OCI-LY7 (cell line): Measurements from ENCODE around the gene DBNDD1. TPM values are rescaled to one million over a fixed set of nuclear protein-coding genes. Genes with fewer than 3 reads are reported as not detected.
"Not testable (repeated sequence)": the region's sequence is repeated elsewhere in the genome, so short reads cannot be mapped to it uniquely, and the experiment has no call there.

Experiments
- BruUV-seq: library from RNA; stranded (reverse); fragments of 400-500 nt; replicated peaks from 2 replicates; lab custom pipeline; 2021; lab: Mats Ljungman, UMichigan
- CTCF ChIA-PET: fragments of 300-600 bp; sonication (Branson Sonifier 250); formaldehyde crosslinking; loops from one replicate; lab custom pipeline; 2022; ENCODE audit warnings: antibody characterized with exemption; ENCODE audit not compliant: unreplicated experiment; lab: Charles Lee
- POLR2A ChIA-PET: fragments of 300-600 bp; sonication (Branson Sonifier 250); formaldehyde crosslinking; loops from one replicate; lab custom pipeline; 2022; ENCODE audit warnings: antibody characterized with exemption; lab: Charles Lee
- DNase-seq: peaks from one replicate; pipeline ENCODE4 v3.0.0-alpha.2; 2015; ENCODE audit warnings: low spot score
- H2AFZ ChIP-seq: fragments of 200-600 bp; sonication (generic), shearing (Covaris generic); 2 replicates; pipeline ENCODE4 v1.6.1; 2014; ENCODE audit warnings: mild to moderate bottlenecking, antibody characterized with exemption, low read length, moderate library complexity
- H3K27ac ChIP-seq: fragments of 200-600 bp; sonication (generic); 2 replicates; pipeline ENCODE4 v1.5.1; 2014; ENCODE audit warnings: mixed run types, low read depth, mild to moderate bottlenecking, moderate library complexity, low read length, inconsistent platforms; ENCODE audit not compliant: poor library complexity, severe bottlenecking
- H3K36me3 ChIP-seq: fragments of 200-600 bp; sonication (generic); 2 replicates; pipeline ENCODE4 v1.6.1; 2014; ENCODE audit warnings: mild to moderate bottlenecking, antibody characterized with exemption, low read length, moderate library complexity, mixed read lengths; ENCODE audit not compliant: insufficient read depth
- H3K4me1 ChIP-seq: fragments of 200-600 bp; sonication (generic); 2 replicates; pipeline ENCODE4 v1.5.1; 2014; ENCODE audit warnings: mild to moderate bottlenecking, low read length; ENCODE audit not compliant: insufficient read depth, poor library complexity, severe bottlenecking
- H3K4me2 ChIP-seq: fragments of 200-600 bp; sonication (generic); 2 replicates; pipeline ENCODE4 v1.6.1; 2014; ENCODE audit warnings: mild to moderate bottlenecking, low read length
- H3K4me3 ChIP-seq: fragments of 200-600 bp; sonication (generic); 2 replicates; pipeline ENCODE4 v1.5.1; 2014; ENCODE audit warnings: mild to moderate bottlenecking, low read depth, low read length; ENCODE audit not compliant: poor library complexity, severe bottlenecking
- H3K79me2 ChIP-seq: fragments of 200-600 bp; sonication (generic); 2 replicates; pipeline ENCODE4 v1.6.1; 2016; ENCODE audit warnings: low read depth, mild to moderate bottlenecking, low read length, moderate library complexity, mixed read lengths; ENCODE audit not compliant: insufficient read depth
- H3K9me2 ChIP-seq: fragments of 200-600 bp; sonication (generic); 2 replicates; pipeline ENCODE4 v1.6.1; 2016; ENCODE audit warnings: mild to moderate bottlenecking, low read length, mixed read lengths; ENCODE audit not compliant: insufficient read depth
- H3K9me3 ChIP-seq: fragments of 200-600 bp; sonication (generic); 2 replicates; pipeline ENCODE4 v1.6.1; 2014; ENCODE audit warnings: mild to moderate bottlenecking, mixed run types, low read length, mixed read lengths
- H4K20me1 ChIP-seq: fragments of 200-600 bp; sonication (generic); 2 replicates; pipeline ENCODE4 v1.6.1; 2014; ENCODE audit warnings: mild to moderate bottlenecking, antibody characterized with exemption, low read length, moderate library complexity, mixed read lengths; ENCODE audit not compliant: insufficient read depth
- EZH2phosphoT487 ChIP-seq: fragments of 200-600 bp; sonication (generic); IDR thresholded peaks from 2 replicates; pipeline ENCODE4 v1.6.1; 2018; ENCODE audit warnings: low read depth, borderline replicate concordance, mild to moderate bottlenecking, mixed run types, antibody characterized with exemption, low read length, moderate library complexity, mixed read lengths
- intact Hi-C: fragments of 100-400 bp; cut with micrococcal nuclease; formaldehyde crosslinking; loops from one replicate; pipeline ENCODE4 v1.10.0; 2022; ENCODE audit not compliant: unreplicated experiment
- total RNA-seq, 2 experiments: library from RNA; depleted of rRNA in 1 of 2; stranded (reverse); fragments of >200 nt in 1 of 2; shearing (Covaris generic) in 1 of 2; gene quantifications; 2 replicates each; pipeline ENCODE4 v1.2.3, GENCODE V29; 2014 to 2022
- TF ChIP-seq, protein P1 (sequence below): fragments of 200-600 bp; sonication (generic); conservative IDR thresholded peaks from 2 replicates; pipeline ENCODE4 v1.5.1; 2014; ENCODE audit warnings: mild to moderate bottlenecking, antibody characterized with exemption, low read length, moderate library complexity, mixed read lengths

DBNDD1 gene
- total RNA-seq, 2 experiments from 2014 or later = 0.57 to 0.98 TPM

- Histone ChIP-seq H3K36me3 (peaks cover 30% of the 10 kb centered on the region), H3K9me2 (no peaks in the 10 kb centered on the region), H3K79me2 (no peaks in the 10 kb centered on the region), H3K4me1 (peaks cover 11% of the 10 kb centered on the region), H3K4me3 (no peak overlapping the region), H4K20me1 (no peaks in the 10 kb centered on the region), H3K9me3 (peaks cover 15% of the 10 kb centered on the region), H3K27ac (no peak overlapping the region), H2AFZ (no peak overlapping the region), H3K4me2 (no peak overlapping the region)
- BruUV-seq = no TSS peak
- ChIA-PET CTCF (no interaction called here), POLR2A (no interaction called here)
- intact Hi-C loops = no loop called here
- no peak for DNase-seq
- TF ChIP-seq, protein P1, sequence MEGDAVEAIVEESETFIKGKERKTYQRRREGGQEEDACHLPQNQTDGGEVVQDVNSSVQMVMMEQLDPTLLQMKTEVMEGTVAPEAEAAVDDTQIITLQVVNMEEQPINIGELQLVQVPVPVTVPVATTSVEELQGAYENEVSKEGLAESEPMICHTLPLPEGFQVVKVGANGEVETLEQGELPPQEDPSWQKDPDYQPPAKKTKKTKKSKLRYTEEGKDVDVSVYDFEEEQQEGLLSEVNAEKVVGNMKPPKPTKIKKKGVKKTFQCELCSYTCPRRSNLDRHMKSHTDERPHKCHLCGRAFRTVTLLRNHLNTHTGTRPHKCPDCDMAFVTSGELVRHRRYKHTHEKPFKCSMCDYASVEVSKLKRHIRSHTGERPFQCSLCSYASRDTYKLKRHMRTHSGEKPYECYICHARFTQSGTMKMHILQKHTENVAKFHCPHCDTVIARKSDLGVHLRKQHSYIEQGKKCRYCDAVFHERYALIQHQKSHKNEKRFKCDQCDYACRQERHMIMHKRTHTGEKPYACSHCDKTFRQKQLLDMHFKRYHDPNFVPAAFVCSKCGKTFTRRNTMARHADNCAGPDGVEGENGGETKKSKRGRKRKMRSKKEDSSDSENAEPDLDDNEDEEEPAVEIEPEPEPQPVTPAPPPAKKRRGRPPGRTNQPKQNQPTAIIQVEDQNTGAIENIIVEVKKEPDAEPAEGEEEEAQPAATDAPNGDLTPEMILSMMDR = peak; percentile 40; the same call in 1 of the 2 replicates
- no peak for TF ChIP-seq EZH2phosphoT487
Measured at GRCh38 chr16:89999831-90000574, 19.3 kb downstream of the DBNDD1 start.

- Histone ChIP-seq H4K20me1 (no peaks in the 10 kb centered on the region), H3K4me3 (no peak overlapping the region), H3K36me3 (peaks cover 69% of the 10 kb centered on the region), H3K4me2 (no peak overlapping the region), H3K27ac (no peak overlapping the region), H3K9me2 (no peaks in the 10 kb centered on the region), H3K4me1 (peaks cover 6% of the 10 kb centered on the region), H3K9me3 (peaks cover 21% of the 10 kb centered on the region), H3K79me2 (no peaks in the 10 kb centered on the region), H2AFZ (no peak overlapping the region)
- ChIA-PET POLR2A (no interaction called here), CTCF (no interaction called here)
- TF ChIP-seq, protein P1 = no peak
- TF ChIP-seq EZH2phosphoT487 = no peak
- intact Hi-C loops = no loop called here
- DNase-seq = no peak
- TSS peak; percentile 85 for BruUV-seq
Measured at GRCh38 chr16:89996178-89996489, 23.1 kb downstream of the DBNDD1 start.

GRCh38 chr16:89995475-89996177 lies 23.6 kb downstream of the DBNDD1 start:
- intact Hi-C loops, CTCF ChIA-PET, H3K9me2 ChIP-seq, H3K4me3 ChIP-seq, H3K4me1 ChIP-seq, POLR2A ChIA-PET, H4K20me1 ChIP-seq, H3K79me2 ChIP-seq, BruUV-seq, H2AFZ ChIP-seq, H3K4me2 ChIP-seq: not testable (repeated sequence)
- H3K9me3 ChIP-seq = peaks cover 21% of the 10 kb centered on the region
- H3K36me3 ChIP-seq = peaks cover 74% of the 10 kb centered on the region
- peak; percentile 24 for DNase-seq
- H3K27ac ChIP-seq = peak overlapping the region; percentile 51

DNA sequence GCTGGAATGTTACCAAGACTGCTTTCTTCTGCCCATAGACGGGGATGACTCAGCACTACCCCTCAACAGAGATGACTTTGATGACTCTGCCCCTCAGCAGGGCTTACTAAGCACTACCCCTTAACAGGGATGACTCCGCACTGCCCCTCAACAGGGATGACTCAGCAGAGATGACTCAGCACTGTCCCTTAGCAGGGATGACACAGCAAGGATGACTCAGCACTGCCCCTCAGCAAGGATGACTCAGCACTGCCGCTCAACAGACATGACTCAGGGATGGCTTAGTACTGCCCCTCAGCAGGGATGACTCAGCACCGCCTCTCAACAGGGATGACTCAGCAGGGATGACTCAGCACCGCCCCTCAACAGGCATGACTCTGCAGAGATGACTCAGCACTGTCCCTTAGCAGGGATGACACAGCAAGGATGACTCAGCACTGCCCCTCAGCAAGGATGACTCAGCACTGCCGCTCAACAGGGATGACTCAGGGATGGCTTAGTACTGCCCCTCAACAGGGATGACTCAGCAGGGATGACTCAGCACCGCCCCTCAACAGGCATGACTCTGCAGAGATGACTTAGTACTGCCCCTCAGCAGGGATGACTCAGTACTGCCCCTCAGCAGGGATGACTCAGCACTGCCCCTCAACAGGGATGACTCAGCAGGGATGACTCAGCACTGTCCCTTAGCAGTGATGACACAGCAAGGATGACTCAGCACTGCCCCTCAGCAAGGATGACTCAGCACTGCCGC lies 24.4 kb downstream of the DBNDD1 start:
- POLR2A ChIA-PET, H4K20me1 ChIP-seq, intact Hi-C loops, H3K9me2 ChIP-seq, H2AFZ ChIP-seq, H3K4me3 ChIP-seq, H3K4me1 ChIP-seq, H3K4me2 ChIP-seq, H3K79me2 ChIP-seq, BruUV-seq, CTCF ChIA-PET: not testable (repeated sequence)
- Histone ChIP-seq H3K36me3 (peaks cover 79% of the 10 kb centered on the region), H3K9me3 (peaks cover 21% of the 10 kb centered on the region), H3K27ac (peak overlapping the region; percentile 51)
- DNase-seq = peak; percentile 32
